Glomerular endothelial cell (primary cell): ENCODE measurements around the gene FBXO2. TPM values are rescaled to one million over a fixed set of nuclear protein-coding genes. Genes with fewer than 3 reads are reported as not detected.

ENCODE experiments used
- DNase-seq: peaks from one replicate; pipeline ENCODE4 v3.0.0-alpha.2; 2011; ENCODE audit warnings: low read depth, low spot score; ENCODE audit errors: extremely low read depth
- total RNA-seq: library from RNA; depleted of rRNA; stranded (reverse); fragments of >200 nt; gene quantifications from 2 replicates; pipeline ENCODE4 v1.2.3, GENCODE V29; 2015

Gene FBXO2
- total RNA-seq, 1 donor from 2014 or later: 0.12 TPM

- DNase-seq: no peak
These were observed 430 bp downstream of the FBXO2 start for GRCh38 chr1:11653861-11654136.

GRCh38 chr1:11653101-11653860 is 948 bp downstream of the FBXO2 start:
- no peak for DNase-seq

- DNase-seq: no peak
These were observed 1.9 kb downstream of the FBXO2 start for GRCh38 chr1:11652203-11652780.

GRCh38 chr1:11651017-11651416 is 3.2 kb downstream of the FBXO2 start:
- DNase-seq: no peak

- DNase-seq: peak; percentile 10
These were observed 3.8 kb downstream of the FBXO2 start for GRCh38 chr1:11650331-11650991.

- DNase-seq: no peak
These were observed 4.5 kb downstream of the FBXO2 start for GRCh38 chr1:11649624-11650330.

GRCh38 chr1:11649237-11649623 is 5.0 kb downstream of the FBXO2 start:
- DNase-seq: no peak

- DNase-seq: no peak
These were observed 5.5 kb downstream of the FBXO2 start for GRCh38 chr1:11648732-11649158.

- DNase-seq: no peak
These were observed 6.2 kb downstream of the FBXO2 start for GRCh38 chr1:11648039-11648438.

- no peak for DNase-seq
These were observed 6.9 kb downstream of the FBXO2 start for GRCh38 chr1:11647333-11647732.

- DNase-seq: no peak
These were observed 7.9 kb downstream of the FBXO2 start for GRCh38 chr1:11646317-11646716.

GRCh38 chr1:11645670-11646265 is 8.5 kb downstream of the FBXO2 start:
- peak; percentile 25 for DNase-seq

GRCh38 chr1:11645270-11645669 is 9.0 kb downstream of the FBXO2 start:
- DNase-seq: no peak

GRCh38 chr1:11643782-11644181 is 10.4 kb downstream of the FBXO2 start:
- no peak for DNase-seq

- DNase-seq: peak; percentile 33
These were observed 11.7 kb downstream of the FBXO2 start for GRCh38 chr1:11642418-11643017.

GRCh38 chr1:11641776-11642305 is 12.4 kb downstream of the FBXO2 start:
- DNase-seq: no peak

- no peak for DNase-seq
These were observed 13.3 kb downstream of the FBXO2 start for GRCh38 chr1:11640944-11641343.

GRCh38 chr1:11640101-11640500 is 14.1 kb downstream of the FBXO2 start:
- no peak for DNase-seq

- DNase-seq: no peak
These were observed 14.9 kb downstream of the FBXO2 start for GRCh38 chr1:11639372-11639771.

GRCh38 chr1:11638121-11638520 is 16.1 kb downstream of the FBXO2 start:
- no peak for DNase-seq
